HL-60/S4 treated with retinoic acid at 250 ng/mL for 4 days and 3 days (cell line): ENCODE results near the gene RNF157.
"Not testable (repeated sequence)": the region's sequence is repeated elsewhere in the genome, so short reads cannot be mapped to it uniquely, and the experiment has no call there.

Source experiments
- in situ Hi-C: fragments of 300-500 bp; cut with MboI; formaldehyde crosslinking; loops from 2 replicates; pipeline ENCODE4 v1.7.0; 2022; ENCODE audit warnings: low sequenced_read_pairs

RNF157 gene

DNA sequence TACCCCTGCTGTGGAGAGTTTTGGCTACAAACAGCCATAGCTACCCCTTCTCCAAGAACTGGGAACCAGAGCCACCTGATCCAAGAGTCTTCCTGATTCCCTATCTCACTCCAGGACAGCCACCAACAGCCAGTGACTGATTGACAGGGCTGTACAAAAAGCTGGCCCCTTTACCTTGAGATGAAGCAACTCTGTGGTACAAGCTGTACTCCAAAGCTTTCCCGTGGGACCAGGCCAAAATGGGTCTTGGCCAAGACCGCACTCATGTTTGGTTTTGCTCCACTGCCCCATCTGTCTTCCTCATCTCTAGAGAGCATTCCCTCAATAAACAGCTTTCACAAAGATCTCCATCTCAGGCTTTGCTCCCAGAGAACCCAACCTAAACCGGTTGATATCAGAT is 43.6 kb downstream of the RNF157 start:
- in situ Hi-C loops = loop anchor here (10.0 kb wide), 1 partner anchor 98 kb away; no protein-coding TSS in a partner anchor

DNA sequence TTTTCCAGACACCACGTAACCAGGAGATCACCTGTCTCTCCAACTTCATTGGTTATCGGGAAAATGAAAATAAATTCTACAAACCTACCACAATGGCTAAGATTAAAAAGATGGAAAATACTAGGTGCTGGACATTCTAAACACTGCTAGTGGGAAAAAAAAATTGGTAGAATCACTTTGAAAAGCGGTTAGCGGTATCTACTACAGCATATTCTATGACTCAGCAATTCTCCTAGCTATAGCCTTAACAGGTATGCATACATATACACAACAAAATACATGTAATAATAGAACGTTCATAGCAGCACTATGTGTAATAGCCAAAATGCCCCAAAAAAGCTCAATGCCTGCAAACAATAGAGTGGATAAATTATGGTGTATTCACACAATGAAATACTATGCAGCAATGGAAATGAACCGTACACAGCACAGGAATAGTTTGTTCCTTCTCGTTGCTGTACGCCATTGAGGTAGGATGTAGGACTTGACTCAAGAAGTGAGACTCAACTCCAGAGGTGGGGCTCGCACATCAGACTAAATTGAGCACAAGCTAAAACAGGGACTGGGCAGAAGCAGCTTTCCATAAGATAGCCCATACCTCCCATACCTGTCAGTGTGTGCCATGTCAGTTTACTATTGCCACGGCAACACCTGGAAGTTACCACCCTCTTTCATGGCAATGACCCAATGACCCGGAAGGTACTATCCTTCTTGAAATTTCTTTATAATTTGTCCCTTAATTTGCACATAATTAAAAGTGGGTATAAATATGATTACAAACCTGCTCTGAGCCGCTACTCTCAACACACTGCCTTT is 44.8 kb downstream of the RNF157 start:
- in situ Hi-C loops = loop anchor here (10.0 kb wide), 1 partner anchor 99 kb away; no protein-coding TSS in a partner anchor

DNA sequence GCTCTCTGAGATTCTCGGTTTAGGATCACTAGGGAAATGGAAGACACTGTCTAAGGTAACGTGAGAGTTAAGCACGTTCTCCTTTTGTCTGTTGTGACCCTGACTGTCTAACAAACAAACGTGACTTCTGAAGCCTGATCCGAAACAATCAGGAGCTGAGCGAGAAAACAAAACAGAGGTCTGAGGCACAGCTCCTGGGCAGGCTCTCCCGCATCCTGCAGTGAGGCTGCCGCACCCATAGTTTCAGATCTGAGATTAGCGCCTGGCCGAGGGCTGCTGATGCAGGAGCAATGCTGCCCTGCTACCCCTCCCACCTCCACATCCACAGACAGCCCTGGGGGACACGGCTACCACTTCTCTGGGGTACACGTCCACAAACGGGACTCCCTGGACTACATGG is 46.7 kb downstream of the RNF157 start:
- in situ Hi-C loops = loop anchor here (10.0 kb wide), 1 partner anchor 101 kb away; no protein-coding TSS in a partner anchor

DNA sequence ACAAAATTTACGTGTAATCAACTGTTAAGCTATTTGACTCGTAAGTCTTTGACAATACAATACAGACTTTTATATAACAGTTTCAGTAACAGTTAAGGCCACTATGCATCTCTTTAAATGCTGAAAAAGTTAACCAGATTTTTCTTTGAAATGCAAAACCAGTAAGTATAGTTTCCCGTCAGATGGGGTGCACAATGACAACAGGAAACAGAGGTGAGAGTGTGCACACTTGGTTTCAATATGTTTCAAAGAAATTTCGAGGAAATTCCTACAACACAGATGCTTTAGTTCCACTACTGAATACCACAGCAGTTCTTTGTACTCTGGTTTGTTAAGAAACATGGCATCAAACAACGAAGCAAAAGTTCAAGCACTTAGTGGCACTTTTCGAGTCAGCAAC is 48.4 kb downstream of the RNF157 start:
- in situ Hi-C loops = loop anchor here (10.0 kb wide), 1 partner anchor 103 kb away; no protein-coding TSS in a partner anchor

DNA sequence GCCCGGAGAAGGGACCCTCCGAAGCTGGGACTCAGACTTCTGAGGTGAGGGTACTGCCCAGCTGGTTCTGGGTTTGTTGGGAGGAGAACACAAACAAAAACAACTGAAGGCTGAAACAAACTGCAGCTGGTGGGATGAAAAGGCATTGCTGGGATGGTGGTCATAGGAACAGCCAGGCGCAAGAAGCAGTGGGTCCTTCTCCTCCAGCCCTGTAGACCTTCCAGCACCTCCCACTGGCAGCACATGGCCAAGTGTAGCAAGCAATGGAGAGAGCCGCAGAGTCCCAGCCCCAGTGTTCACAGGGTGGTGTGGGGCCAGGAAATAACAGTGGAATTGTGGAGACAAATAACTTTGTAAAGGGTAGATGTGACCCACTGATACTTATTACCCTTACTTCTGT is 50.6 kb downstream of the RNF157 start:
- in situ Hi-C loops = loop anchor here (10.0 kb wide), 1 partner anchor 105 kb away; no protein-coding TSS in a partner anchor

DNA sequence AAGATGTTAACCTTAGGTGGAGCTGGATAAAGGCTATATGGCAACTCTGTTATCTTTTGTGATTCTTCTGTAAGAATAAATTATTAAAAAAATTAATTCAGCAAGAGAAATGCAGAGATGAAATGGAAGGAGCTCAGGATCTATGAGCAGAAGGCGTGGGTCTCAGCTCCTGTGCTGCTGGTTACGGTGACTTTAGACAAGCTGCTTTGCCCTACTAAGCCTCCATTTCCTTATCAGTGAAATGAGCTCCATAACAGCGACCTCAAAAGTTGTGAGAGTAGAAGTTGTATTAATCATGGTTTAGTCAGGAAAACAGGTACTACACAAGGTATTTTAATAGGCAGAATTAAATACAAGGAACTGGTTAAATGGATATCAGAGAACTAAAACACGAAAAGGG is 51.0 kb downstream of the RNF157 start:
- in situ Hi-C loops = no loop called here

DNA sequence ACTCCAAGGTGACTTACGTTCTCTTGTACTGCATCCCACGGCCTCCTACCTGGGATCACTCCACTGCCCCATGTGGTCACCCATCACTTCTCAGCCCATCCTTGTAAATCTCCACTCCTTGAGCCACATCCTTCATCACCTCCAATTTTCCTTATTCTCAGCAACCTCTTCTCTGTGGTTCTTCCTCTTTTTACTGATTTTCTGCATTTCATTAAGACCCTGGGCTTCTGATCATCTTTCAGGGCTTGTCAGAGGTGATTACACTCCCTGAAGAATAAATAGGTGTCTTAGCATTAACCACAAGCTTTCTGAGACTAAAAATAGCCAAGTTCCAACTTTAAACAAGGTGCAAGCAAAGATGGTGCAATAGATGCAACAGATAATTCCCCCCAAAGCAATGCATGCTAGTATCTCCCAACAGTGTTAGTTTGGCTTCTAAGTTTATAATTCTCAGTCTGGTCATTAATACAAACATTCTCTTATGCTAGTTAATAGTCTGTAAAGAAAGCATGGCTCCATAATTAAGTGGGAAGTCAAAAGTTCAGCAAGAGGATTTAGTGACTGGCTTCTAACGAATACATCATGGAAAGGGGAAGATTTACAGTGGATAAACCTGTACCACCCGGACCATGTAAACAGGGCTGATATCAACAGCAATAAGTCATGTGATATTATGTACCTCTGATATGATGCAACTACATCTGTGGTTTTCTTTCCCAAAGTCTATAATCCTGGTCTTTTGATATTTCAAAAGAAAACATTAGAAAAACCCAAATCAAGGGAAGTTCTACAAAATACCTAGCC is 51.9 kb downstream of the RNF157 start:
- in situ Hi-C loops = no loop called here

DNA sequence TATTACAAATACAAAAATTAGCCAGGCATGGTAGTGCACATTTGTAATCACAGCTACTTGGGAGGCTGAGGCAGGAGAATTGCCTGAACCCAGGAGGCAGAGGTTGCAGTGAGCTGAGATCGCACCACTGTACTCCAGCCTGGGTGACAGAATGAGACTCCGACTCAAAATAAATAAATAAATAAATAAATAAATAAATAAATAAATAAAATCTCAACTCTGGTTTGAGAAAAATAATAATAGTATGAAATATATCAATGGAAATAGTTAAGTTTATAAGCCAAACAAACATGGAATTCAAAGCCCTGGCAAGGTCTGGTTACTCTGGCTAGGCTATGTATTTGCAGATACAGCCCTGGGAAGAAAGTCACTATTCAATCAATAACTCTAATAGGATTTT is 53.5 kb downstream of the RNF157 start:
- in situ Hi-C loops = not testable (repeated sequence)

DNA sequence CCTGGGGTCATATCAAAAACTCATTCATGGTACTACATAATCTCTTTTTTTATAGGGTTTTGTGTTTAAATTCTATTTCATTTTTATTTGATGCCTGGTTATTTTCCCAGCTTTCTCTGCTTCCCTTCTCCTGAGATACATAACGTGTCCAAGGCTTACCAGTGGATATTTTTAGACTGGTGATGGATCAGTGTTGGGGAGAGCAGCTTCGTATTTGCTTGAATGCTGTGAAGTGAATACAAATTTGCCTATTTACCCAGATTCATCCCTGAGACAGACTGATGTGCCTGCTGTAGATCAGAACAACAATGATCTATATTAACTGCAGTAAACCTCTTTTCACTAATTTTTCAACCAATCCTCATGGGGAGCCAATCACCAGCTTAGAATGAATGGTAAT is 56.0 kb downstream of the RNF157 start:
- in situ Hi-C loops = no loop called here

DNA sequence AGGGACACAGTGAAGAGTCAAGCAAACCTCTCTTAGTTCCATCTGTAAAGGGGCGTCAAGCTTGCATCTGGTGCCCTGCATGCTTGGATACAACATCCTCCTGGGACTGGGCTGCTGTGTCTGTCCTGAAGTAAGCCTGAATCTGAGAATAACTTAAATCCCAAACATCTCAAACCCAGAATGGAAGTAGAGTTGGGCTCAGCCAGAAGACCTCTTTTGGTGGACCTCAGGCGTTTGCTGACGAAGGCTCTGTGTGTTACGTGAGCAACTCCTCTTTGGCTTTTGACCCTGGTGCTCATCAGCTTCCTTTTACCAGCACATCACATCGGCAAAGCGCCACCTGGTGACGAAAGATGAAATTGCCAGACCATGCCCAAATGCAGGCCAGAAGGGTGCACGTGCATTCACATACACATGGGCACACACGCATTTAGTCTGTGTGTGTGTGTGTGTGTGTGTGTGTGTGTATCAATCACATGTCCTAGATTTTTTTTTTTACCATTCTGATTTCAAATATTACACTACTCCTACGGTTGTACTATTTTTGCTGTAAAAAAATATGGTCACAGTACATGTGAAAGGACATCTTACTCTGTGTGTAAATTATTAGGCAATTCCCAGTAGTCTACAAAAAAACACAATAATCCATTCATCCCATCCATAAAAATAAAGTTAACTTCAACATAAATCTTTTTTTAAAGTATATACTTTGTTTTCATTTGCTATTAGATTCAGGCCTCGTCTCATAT is 58.1 kb downstream of the RNF157 start:
- in situ Hi-C loops = no loop called here

DNA sequence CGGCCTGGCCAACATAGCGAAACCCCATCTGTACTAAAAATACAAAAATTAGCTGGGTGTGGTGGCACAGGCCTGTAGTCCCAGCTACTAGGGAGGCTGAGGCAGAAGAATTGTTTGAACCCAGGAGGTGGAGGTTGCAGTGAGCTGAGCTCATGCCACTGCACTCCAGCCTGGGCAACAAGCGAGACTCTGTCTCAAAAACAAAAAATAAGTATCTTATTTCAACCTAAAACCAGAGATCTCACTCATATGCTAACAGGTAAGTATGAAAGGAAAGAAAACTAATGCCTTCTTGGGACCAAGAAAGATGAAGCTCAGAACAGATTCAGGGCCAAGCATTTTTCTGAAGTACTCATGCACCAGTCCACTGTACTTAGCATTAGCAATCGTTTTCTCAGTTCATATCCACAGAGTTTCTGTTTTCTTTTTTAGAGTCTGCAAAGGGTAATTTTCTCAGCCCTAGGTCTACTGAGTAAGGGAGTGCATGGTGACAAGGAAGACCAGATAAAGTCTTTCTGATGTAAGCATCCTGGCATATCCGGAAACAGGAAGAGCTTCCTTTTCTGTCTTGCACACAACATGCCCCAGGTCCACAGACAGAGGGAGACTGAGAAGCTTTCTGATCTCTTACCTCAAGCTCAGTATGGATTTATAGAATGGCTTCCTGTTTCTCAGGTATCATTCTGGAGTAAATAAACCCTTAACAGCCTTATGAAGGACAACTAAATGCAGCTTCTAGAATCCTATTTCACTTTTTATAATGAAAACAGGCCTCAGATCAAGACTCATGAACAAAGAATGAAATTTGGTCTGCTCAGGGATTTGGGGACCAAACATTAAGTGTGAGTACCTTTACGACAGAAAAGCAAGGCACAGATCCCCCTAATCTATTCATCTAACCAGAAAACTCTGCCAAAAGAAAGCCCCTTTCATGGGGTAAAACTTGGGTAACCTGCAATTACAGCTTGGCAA is 60.5 kb downstream of the RNF157 start:
- in situ Hi-C loops = no loop called here

DNA sequence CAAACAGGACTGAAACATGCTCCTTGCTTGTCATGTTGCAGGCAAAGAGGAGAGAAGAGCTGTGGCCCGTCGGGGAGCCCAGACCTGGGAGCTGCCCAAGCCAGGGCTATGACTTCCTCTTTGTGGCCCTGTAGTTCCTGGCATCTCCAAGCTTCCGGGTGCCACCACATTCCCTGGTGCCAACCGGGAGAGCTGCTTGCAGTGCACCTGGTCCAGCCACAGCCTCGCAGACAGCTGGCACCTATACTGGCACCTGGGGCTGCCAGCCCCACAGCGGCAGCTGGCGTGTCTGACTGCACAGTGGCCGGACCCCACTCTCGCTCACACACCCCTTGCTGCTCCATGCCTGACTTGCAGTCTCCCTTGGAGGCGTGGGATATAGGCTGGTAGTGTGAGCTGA is 62.2 kb downstream of the RNF157 start:
- in situ Hi-C loops = no loop called here

DNA sequence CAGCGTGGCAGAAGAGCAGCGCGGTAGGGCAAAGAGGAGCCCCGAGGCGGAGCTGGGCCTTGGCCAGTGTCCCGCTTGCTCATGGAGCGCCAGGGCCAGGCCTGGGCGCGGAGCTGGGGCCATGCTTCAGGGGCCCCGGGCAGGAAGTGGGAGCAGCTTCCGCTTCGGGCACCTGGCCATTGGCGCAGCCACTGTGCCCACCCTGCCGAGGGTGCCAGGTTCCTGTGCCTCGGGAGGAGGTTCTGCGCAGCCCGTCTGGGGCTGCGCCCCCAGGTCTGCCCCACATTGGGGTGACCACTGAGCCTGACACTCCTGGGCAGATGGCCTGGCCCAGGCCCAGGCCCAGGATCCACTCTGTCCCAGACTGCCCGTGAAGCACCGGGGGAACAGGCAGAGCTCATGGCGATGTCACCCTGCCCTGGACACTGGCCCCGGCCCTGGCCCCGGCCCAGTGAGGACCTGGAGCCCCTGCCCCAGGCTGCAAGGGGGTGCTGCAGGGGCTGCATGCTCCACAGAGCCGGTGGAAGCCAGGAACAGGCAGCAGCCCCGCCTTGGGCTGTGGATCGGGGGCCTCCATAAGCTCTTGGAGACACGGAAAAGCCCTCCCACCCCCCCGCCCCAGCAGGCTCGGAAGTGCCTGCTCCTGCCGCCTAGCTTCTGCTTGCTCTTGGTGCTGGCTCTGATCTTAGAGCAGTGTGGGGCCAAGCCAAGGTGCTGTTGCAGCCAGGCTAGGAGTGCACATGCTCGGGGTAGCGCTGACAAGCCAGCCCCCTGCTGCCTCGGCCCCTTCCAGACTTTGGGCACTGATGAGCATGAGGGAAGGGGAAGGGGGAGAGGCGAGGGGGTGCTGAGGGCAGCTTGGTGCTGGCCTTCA is 63.4 kb downstream of the RNF157 start:
- in situ Hi-C loops = no loop called here

DNA sequence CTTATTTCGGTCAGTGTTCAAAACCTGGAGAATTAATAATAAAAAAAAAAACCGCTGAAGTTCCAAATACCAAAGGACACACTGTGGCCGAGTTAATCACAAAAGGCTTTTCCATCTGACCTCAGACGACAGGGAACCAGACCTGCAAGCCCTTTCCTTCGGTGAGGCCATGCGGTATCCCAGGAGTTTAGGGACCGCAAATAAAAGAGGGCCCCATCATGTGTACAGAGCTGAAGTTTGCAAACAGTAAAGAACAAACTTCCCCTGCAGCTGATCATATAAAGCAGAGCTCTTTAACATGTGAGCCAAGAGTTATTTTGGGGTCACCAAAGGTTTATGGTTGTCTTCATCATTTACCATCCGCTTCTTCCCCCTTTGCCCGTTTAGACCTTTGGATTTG is 66.3 kb downstream of the RNF157 start:
- in situ Hi-C loops = no loop called here

DNA sequence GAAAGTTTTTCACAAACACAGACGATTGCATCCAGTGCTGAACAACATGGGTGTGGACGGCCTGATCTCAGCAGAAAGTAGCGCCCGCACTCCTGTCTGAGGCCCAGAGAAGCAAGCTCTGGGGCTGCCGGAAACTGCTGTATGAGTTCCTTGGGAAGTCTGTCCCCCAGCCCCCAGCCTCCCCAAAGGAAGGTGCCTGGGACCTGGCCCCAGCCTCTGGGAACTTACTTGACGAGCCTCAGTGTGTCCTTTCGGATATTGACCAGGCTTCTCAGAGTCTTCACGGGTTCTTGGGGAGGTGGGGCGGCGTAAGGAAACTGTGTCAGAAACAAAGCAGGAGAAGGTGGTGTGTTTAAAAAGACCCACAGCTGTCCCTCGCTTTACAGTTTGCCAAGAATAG is 66.8 kb downstream of the RNF157 start:
- in situ Hi-C loops = no loop called here

DNA sequence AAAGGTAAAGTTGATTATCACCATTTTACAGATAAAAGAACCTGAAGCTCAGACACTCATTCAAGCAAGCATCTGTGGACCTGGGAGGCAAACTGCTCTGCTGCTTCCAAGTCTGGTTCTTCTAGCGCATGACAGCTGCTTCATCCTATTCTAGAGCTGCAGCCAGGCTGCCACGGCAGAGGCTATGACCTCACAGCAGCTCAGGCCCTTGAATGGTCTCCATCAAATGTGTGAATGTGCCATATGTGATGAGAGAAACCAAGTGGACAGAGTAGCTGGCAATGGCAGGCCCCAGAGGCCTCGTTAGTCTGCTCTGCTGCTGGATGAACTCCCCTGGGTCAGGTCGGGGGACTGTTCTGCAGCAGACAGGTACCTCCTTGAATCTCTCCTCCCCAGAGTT is 68.6 kb downstream of the RNF157 start:
- in situ Hi-C loops = no loop called here

DNA sequence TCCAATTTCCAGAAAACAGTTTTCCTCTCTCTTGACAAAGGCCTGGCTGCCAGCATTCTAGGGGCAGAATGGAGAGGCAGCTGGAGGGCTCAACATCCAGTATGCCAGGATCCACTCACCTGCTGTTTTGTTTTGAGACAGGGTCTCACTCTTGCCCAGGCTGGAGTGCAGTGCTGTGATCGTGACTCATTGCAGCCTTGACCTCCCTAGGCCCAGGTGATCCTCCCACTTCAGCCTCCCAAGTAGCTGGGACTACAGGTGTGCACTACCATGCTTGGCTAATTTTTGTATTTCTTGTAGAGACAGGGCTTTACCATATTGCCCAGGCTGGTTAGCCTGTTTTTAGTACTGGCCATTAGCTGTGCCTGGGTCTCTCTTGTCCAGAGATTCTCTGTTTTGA is 70.2 kb downstream of the RNF157 start:
- in situ Hi-C loops = no loop called here

DNA sequence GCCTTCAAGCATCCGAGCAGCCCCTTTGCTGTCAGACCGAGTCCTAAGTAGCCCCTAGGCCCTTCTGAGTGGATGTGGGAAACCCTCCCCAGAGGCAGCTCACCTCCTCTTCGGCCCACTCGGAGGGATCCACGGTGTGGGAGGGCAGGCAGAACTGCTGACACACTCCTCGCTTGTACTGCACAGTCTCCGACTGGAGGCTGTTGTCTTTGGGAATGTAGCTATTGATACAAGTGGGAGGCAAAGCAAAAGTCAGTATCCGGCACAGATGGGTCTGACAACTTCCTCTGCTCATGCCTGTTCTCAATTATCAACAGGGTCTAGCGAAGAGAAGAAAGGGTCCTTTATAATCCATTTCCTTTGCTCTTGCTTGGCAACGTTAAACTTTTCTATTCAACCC is 73.4 kb downstream of the RNF157 start:
- in situ Hi-C loops = no loop called here

DNA sequence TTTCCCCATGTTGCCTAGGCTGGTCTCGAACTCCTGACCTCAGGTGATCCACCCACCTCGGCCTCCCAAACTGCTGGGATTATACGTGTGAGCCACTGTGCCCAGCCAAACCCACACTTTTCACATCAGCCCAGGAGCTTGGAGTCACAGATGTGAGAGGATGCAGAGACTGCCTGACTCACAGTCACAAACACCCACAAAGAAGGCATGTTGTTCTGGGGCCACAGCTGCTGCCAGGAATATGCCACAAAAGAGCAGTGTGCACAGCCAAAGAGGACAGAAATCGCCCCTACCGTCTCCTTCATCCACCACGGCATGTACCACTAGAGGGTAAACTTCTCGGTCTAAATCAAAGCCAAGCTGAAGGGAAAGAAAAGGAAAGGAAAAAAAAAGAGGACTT is 74.1 kb downstream of the RNF157 start:
- in situ Hi-C loops = no loop called here
